COLO829 (cell line): Measurements from ENCODE around the gene ZSCAN10.
"Not testable (repeated sequence)": the region's sequence is repeated elsewhere in the genome, so short reads cannot be mapped to it uniquely, and the experiment has no call there.

Experiments
- DNase-seq: peaks from one replicate; pipeline ENCODE4 v3.0.0; 2012; ENCODE audit warnings: low spot score

The ZSCAN10 gene

DNA sequence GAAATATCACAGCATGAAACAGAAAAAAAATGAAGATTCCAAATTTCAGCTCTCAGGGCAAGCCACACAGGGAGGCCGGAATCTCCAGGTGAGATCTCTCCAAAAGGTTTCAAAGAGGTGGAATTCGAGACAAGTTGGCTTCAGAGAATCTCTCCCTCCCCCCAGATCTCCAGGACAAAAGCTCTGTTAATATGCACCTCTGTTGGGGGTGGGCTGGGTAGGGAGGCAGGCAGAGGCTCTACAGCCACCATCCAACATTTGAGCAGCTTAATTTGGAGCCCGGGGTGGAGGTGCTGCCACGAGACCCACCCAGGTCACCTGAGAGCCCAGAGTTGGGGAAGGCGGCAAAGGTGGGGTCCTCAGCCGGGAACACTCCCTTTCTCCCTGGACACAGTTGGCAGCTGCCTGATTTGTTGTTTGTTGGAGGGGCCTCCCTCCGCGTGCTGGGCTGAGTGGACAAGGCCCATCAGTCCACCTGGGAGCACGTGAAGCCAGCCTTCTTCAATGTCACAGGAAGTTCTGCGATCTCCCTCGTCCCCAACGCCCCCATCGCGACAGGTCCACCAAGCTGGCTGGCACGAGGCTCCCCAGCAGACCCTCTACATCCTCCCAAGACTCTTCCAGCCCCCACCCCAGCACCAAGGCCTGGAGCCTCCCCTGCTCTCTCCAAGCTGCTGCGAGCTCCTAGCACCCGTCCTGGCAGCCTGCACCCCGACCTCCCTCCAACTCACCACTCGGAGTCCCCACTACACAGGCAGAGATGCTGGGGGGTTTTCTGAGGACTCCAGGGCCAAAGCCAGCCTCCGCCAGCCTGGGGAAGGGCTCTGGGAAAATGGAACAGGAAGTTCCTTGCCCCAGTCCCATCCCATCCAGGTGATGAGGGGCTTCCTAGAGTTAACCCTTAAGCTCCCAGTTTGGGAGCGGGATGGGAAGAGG, at the start of gene ZSCAN10:
TSS of gene ZSCAN10 (minus strand) at position 836 of the 936 bp plus-strand sequence. CDS start 6,357 bp downstream, outside the sequence.
- no peak for DNase-seq

DNA sequence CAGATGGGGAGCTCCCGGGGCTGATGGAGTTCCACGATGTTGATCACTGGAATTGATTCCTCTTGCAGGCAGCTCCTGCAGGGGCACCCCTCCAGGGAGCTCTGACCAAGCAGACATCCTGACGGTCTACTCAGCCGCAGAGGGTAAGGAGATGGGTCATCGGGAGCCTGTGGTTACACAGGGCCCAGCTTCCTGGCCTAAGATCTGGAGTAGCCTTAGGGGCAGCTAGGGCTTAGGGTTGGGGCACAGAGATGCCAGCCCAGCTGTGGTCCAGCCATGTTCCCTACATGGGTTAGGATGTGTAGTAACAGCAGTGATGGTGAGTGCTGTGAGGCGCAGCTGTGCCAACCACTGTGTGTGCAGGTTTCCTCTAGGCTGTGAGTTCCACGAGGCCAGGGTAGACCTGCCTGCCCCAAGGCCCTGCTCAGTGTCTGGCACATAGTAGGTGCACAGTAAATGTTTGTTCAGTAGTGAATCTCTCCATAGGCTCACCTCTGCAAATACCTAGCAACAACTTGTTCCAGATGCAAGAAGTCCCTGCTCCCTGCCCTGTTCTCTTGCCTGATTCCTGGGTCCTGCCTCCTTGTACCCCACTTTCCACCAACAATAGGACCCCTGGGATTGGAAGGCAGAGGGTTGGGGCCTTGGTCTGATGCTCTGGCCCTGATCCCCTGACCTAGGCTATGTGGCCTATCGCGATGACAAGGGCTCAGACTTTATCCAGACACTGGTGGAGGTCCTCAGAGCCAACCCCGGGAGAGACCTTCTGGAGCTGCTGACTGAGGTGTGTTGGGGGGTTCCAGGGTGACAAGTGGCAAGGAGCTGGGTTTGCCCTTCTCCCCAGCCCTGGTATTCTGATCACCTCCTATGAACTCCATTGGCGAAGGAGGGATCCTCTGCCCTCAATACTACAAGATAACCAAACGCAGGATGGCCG, 49.4 kb upstream of the ZSCAN10 start:
- DNase-seq = no peak

DNA sequence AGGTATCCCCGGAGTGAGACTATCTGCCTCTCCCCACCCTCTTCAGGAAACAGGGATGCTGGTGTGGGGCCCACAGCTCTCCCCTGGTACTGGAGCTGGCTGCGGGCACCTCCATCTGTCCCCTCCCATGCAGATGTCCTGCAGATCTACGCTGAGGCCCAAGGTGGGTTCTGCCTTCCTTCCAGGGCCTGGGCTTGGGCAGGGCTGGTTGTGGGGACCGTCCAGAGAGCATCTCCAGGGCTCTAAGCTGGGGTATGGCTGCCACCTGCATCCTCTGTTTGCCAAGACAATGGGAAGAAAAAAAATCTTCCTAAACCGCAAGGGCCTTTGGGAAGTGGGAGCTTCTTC, 48.6 kb upstream of the ZSCAN10 start:
- DNase-seq = no peak

DNA sequence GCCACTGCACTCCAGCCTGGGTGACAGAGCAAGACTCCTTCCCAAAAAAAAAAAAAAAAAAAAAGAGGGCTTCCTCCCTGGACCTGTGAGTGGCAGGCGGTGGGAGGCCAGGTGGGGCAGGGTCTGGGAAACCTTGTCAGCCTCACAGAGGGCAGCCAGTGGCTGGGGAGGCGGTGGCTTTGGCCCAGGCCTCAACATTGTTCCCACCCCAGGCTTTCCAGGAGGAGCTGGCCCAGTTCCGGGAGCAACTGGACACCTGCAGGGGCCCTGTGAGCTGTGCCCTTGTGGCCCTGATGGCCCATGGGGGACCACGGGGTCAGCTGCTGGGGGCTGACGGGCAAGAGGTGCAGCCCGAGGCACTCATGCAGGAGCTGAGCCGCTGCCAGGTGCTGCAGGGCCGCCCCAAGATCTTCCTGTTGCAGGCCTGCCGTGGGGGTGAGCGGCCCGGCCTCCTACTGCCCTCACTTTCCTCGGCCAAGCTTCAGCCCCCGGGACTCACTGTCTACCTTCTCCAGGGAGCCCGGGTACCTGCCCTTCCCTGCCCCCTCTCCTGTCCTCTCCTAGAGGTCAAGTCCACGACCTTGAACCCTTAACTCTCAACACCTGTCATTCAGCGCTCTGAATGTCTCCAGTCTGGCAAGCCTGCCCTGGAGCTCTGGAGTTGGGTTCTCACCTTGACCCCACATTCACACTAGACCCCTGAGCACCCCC, 48.1 kb upstream of the ZSCAN10 start:
- DNase-seq = no peak

DNA sequence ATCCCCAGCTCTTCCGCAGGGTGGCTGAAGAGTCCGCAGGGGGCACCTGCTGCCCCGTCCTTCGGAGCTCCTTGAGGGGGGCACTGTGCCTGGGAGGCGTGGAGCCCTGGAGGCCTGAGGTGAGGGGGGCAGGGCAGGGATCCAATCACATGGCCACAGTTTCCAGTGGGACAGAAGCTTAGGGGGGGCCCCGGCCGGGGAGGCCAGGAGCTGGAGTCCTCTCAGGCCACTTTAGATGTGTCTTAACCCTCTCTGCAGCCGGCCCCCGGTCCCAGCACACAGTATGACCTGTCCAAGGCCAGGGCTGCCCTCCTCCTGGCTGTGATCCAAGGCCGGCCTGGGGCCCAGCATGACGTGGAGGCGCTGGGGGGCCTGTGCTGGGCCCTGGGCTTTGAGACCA, 46.6 kb upstream of the ZSCAN10 start:
- no peak for DNase-seq

DNA sequence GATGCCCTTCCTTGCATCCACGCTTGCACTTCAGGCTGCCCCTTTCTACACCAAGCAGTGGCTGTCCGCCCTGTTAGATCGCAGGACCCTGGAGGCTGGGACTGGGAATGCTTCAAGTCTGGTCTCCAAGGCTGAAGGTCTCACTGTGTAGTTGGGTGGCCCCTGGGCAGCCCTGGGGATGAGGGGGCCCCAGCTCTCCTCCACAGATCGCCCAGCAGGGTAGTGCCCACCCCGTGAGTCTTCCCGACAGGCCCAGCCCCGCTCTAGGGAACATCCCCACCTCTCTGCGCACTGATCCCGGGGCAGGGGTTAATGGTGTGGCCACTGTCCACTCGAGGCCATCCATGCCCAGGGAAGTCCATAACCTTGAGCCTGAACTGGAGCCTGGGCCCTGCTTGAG, 46.1 kb upstream of the ZSCAN10 start:
- DNase-seq = no peak

DNA sequence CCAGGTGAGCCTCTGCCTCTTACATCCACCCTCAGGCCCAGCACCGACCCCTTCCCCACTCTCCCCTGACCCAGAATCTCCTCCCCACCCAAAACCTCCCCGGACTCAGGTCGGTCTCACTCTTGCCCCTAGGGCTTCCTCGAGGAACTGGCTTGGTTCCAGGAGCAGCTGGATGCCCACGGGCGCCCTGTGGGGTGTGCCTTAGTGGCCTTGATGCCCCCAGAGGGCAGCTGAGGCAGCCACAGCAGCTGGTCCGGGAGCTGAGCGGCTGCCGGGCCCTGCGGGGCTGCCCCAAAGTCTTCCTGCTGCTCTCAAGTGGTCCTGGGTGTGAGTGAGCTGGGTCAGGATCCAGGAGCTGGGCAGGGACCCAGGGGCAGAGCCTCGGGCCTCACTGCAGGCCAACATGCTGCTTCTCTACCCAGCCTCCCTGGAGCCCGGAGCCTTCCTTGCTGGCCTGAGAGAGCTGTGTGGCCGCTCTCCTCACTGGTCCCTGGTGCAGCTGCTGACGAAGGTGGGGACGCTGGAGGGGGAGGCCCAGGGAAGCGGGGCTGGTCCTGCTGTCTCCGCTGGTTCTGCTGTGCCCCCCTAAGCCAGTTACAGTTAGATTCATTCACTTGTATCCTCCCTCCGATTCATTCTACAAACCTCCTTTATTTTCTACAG, 45.4 kb upstream of the ZSCAN10 start:
- DNase-seq = no peak

DNA sequence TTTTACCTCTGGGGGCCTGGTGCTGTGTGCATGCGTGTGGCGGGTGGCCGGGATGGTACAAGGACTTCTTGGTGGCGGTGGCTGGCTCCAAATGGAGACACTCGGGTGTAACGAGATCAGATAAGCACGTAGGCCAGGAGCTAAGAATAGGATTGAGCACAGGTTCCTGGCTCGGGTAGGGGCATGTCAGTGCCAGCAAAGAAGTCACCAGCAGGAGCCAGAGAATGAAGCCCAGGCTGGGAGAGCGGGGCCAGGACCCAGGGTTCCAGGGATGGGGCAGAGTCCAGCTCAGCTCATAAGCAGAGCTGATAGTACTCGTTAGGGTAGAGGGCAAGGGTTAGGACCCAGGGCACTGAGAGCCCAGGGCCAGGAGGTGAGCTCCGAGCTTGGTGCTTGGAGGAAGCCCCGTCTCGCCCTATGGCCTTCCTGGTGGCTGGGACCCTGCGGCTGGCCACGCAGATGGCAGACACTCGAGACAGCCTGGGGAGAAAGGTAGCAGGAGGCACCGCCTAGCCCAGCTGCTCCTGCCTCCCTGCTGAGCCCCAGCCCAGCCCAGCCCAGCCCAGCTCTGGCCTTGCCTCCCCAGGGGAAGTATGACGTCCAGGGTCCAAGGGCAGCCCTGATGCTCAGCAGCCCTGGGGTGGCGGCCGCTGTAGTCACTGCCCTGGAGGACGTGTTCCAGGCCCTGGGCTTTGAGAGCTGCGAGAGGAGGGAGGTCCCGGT, 44.7 kb upstream of the ZSCAN10 start:
- DNase-seq = no peak

DNA sequence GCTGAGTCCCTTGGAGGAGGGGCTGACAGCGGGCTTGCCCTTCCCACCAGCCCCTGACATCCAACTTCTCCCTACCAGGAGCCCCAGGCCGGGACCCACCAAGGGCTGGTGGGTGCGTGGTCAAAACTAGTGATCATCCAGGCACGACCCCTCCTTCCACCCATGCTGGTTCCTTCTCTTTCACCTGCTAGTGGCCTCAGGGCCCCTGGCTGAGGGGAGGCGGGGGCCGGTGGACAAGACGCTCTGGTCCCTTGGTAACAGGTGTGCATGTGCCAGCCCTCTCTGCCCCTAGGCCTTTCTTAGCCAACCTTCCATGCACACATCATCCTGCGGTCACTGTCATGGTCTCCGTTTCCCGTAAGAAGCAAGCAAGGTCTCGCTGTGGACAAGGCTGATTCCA, 44.1 kb upstream of the ZSCAN10 start:
- DNase-seq = no peak

DNA sequence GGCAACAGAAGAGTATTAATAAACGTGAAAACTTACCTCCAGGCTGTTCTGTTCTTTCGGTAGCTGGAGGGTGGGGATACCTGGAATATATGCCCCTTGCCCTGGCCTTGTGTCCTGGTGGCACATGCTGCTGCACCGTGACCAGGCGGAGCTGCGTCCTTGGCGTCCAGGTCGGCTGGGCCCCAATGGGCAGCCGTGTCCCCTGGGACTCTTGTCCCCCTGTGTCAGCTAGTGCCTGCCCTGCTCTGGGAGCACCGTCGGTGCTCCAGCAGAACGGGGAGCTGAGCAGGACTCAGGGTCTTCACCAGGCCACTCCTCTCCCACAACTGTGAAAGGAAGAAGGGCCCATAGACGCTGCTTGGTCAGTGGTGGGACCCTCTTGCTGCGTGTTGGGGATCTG, 43.7 kb upstream of the ZSCAN10 start:
- no peak for DNase-seq

DNA sequence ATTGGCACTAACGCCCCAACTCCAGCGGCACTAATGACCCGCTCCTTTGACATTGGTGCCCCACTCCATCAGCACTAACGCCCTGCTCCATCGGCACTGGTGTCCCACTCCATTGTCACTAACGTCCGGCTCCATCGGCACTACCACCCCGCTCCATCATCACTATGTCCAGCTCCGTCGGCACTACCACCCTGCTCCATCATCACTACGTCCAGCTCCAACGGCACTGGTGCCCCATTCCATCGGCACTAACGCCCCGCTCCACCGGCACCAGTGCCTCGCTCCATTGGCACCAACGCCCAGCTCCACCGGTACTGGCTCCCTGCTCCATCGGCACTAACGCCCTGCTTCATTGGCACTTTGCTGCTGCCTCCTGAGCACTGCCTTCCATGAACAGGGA, 43.2 kb upstream of the ZSCAN10 start:
- DNase-seq = no peak

DNA sequence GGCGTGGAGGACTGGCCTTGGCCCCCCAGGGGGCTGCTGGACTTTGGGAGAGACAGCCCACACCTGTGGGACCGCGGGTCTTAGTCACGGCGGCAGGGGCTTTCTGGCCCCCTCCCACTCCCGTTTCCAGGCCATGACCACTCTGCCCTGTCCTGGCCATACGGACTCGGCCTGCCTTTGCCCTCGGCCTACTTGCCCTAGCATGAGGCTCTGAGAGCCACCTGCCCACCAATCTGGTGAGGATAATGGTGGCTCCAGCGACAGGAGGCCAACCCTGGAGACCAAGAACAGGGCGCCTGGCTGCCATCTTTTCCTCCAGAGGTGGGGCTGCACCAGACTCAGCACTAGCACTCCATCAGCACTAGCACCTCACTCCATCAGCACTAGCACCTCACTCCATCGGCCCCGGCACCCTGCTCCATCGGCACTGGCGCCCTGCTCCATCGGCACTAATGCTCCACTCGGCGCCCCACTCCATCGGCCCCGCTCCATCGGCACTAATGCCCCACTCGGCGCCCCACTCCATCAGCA, 42.8 kb upstream of the ZSCAN10 start:
- no peak for DNase-seq

DNA sequence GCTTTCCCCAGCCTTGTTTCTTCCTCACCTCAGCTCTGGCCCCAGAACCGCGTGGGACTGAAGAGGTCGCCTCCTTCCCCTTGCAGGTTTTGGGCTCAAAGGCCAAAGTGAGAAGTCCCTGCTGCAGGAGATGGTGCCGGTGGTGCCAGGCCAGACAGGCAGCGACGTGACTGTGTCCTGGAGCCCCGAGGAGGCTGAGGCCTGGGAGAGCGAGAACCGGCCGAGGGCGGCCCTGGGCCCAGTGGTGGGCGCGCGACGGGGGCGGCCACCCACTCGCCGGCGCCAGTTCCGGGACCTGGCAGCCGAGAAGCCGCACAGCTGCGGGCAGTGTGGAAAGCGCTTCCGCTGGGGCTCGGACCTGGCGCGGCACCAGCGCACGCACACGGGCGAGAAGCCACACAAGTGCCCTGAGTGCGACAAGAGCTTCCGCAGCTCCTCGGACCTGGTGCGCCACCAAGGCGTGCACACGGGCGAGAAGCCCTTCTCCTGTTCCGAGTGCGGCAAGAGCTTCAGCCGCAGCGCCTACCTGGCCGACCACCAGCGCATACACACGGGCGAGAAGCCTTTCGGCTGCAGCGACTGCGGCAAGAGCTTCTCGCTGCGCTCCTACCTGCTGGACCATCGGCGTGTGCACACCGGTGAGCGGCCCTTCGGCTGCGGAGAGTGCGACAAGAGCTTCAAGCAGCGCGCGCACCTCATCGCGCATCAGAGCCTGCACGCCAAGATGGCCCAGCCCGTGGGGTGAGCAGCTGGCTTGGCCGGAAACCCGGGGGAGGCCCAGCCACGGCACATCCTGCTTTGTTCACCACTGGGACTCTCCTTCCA, 41.7 kb upstream of the ZSCAN10 start:
- no peak for DNase-seq

DNA sequence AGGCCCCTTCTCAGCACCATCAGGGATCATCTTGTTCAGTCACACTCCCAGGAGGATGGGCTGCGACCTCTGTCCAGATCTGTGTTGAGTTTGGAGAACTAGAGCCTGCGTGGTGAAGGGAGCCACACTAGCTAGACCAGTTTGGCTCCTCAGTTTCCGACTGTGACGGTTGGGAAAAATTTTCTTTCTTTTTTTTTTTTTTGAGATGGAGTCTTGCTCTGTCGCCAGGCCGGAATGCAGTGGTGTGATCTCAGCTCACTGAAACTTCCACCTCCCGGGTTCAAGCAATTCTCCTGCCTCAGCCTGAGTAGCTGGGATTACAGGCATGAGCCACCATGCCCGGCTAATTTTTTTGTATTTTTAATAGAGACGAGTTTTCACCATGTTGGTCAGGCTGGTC, 40.5 kb upstream of the ZSCAN10 start:
- not testable (repeated sequence) for DNase-seq

DNA sequence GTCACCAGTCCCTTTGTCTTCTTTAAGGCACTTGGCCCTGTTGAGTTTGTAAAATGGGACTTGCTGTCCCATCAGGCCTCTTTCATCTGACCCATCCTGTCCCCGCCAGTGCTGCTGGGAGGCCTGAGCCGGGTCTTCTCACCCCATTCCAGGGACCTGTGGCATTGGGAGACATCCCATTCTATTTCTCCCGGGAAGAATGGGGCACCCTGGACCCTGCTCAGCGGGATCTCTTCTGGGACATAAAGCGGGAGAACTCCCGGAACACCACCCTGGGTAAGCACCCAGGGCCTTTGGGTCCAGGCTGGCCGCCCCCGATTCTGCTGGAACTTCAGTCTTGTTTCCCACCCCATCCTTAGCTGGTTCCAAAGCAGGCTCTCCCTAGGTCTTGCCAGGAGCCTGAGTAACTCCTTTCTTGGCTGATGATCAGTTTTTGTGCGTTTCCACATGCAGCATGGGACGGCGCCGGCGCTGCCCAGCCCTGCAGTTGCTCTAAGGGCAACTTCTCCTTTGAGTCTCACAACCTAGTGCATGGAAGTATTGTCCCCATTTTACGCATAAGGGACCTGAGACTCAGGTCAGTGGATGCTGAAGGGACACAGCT, 39.8 kb upstream of the ZSCAN10 start:
- no peak for DNase-seq

DNA sequence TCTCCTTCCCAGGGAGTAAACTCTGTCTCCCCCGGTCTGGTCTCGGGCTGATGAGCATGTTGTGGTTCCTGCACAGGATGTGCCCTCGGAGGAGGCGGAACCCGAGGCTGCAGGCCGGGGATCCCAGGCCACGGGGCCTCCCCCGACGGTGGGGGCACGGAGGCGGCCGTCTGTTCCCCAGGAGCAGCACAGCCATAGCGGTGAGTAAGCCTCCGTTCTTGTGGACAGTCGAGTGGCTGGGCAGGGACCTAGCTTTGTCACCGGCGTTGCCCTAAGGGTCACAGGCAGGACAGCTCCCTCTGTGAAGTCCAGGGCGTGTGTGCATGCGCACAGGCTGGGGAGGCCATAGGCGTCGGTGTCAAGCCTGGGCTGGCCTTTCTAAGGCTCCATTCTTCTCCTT, 39.2 kb upstream of the ZSCAN10 start:
- no peak for DNase-seq

DNA sequence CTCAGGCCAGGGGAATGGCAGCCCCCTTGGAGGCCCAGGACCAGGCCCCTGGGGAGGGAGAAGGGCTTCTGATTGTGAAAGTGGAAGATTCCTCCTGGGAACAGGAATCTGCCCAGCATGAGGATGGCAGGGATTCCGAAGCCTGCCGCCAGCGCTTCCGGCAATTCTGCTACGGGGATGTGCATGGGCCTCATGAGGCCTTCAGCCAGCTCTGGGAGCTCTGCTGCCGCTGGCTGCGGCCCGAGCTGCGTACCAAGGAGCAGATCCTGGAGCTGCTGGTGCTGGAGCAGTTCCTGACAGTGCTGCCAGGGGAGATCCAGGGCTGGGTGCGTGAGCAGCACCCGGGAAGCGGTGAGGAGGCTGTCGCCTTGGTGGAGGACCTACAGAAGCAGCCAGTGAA, 38.2 kb upstream of the ZSCAN10 start:
- DNase-seq = no peak

DNA sequence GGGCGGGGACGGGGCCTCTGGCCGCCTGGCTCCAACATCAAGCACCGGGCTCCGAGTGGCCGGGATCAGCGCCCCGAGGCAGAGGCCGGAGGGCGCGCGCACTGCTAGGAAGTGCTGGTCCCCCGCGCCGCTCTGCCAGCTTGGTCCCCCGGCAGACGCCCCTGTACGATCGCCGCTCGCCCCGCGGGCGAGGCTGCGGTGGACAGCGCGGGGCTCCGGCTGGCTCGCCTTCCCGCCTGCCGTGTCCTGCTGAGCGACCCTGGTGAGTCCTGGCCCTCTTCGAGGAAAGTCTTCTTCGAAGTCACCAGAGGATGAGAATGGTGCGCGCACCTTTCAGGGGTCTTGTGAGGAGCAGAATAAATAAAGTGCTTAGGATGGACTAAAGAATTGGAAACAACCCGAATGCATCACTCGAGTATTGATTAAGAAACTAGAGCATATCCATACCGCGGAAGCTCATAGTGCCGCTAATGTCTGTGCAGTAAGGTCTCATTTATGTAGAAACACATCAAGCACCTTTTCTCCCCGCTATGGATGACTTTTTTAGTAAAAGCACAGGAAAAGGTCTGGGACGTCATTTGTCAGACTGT, 36.1 kb upstream of the ZSCAN10 start:
- no peak for DNase-seq
